Mucosa of descending colon (tissue), 3 donors: ENCODE measurements around the gene OR56A5. TPM values are rescaled to one million over a fixed set of nuclear protein-coding genes. Genes with fewer than 3 reads are reported as not detected.

Source experiments
- ATAC-seq: fragments of 200-7000 bp; cut with Tn5 transposase; one replicate; pipeline ENCODE4 v1.9.1; 2020; ENCODE audit warnings: mild to moderate bottlenecking, moderate library complexity
- DNase-seq, 3 donors: peaks; one replicate each; pipeline ENCODE4 v3.0.0-alpha.2; 2020
- H3K36me3 ChIP-seq: fragments of 200-600 bp; one replicate; pipeline ENCODE4 v1.8.0; 2021; ENCODE audit warnings: low read depth, mild to moderate bottlenecking
- H3K4me1 ChIP-seq: fragments of 200-600 bp; one replicate; pipeline ENCODE4 v1.8.0; 2021; ENCODE audit warnings: low read depth, mild to moderate bottlenecking
- H3K4me3 ChIP-seq: fragments of 200-600 bp; one replicate; pipeline ENCODE4 v1.8.0; 2021; ENCODE audit warnings: mild to moderate bottlenecking
- H3K9me3 ChIP-seq: fragments of 200-600 bp; one replicate; pipeline ENCODE4 v1.8.0; 2021; ENCODE audit warnings: mild to moderate bottlenecking
- CTCF ChIP-seq: fragments of 200-600 bp; IDR thresholded peaks from one replicate; pipeline ENCODE4 v1.8.0; 2022; ENCODE audit warnings: antibody characterized with exemption, mild to moderate bottlenecking
- intact Hi-C, 2 donors: fragments of 100-400 bp; cut with DNase I in 1 of 2; cut with micrococcal nuclease in 1 of 2; formaldehyde crosslinking; loops; one replicate each; pipeline versions ENCODE4 v1.11.0 to v1.11.1; 2022; cut with DNase I, micrococcal nuclease
- total RNA-seq, 3 donors: library from RNA; stranded (reverse); fragmentation: NEBNext Ultra II Directional in 2 of 3; extraction: Animal tissue kit (Norgen Biotek cat#: 25700) in 2 of 3; gene quantifications; one replicate each; pipeline versions ENCODE4 v1.2.1 to v1.2.4, GENCODE V29; 2021 to 2023
- donor health status: DM: no; HTN: no; CAD: no; lungs with moderate emphysema.
- donor health status: DM: no; HTN: no; CAD: no.
- donor health status: DM: no; HTN: yes; CAD: no.

OR56A5 gene
- total RNA-seq, 3 donors from 2014 or later, result not detected

GRCh38 chr11:6002202-6002699, 34.0 kb upstream of the OR56A5 start:
- no peaks in the 10 kb centered on the region for H3K36me3 ChIP-seq
- DNase-seq, result no peak
- no peak overlapping the region for H3K4me3 ChIP-seq
- ATAC-seq, result no peak
- no peaks in the 10 kb centered on the region for H3K4me1 ChIP-seq
- H3K9me3 ChIP-seq, result no peaks in the 10 kb centered on the region
- no peak for TF ChIP-seq CTCF
- intact Hi-C loops, result no loop called here

GRCh38 chr11:5994791-5995190, 26.5 kb upstream of the OR56A5 start:
- no peak for ATAC-seq

GRCh38 chr11:5992604-5993251, 24.4 kb upstream of the OR56A5 start:
- Histone ChIP-seq H3K4me1 (no peaks in the 10 kb centered on the region), H3K9me3 (no peaks in the 10 kb centered on the region), H3K36me3 (no peaks in the 10 kb centered on the region), H3K4me3 (no peak overlapping the region)
- intact Hi-C loops, result no loop called here
- TF ChIP-seq CTCF, result peak; percentile 15
- ATAC-seq (peak; percentile 48), DNase-seq (peak in 1 of 3 donors; percentile 5)

More at GRCh38 chr11:5994791-5995190, 26.5 kb upstream of the OR56A5 start:
- Histone ChIP-seq H3K9me3 (no peaks in the 10 kb centered on the region), H3K36me3 (no peaks in the 10 kb centered on the region), H3K4me3 (no peak overlapping the region), H3K4me1 (no peaks in the 10 kb centered on the region)
- no peak for TF ChIP-seq CTCF
- DNase-seq, result peak in 1 of 3 donors; percentile 7
- intact Hi-C loops, result no loop called here

- DNase-seq (no peak), ATAC-seq (no peak)
- intact Hi-C loops, result no loop called here
- no peaks in the 10 kb centered on the region for H3K9me3 ChIP-seq
- no peaks in the 10 kb centered on the region for H3K4me1 ChIP-seq
- no peak overlapping the region for H3K4me3 ChIP-seq
- no peaks in the 10 kb centered on the region for H3K36me3 ChIP-seq
- TF ChIP-seq CTCF, result no peak
Measured at GRCh38 chr11:5992150-5992549, 23.9 kb upstream of the OR56A5 start.

GRCh38 chr11:5989203-5989602, 20.9 kb upstream of the OR56A5 start:
- intact Hi-C loops, result no loop called here
- TF ChIP-seq CTCF, result no peak

More at GRCh38 chr11:5989203-5989602, 20.9 kb upstream of the OR56A5 start:
- no peak overlapping the region for H3K4me3 ChIP-seq
- no peaks in the 10 kb centered on the region for H3K4me1 ChIP-seq
- H3K36me3 ChIP-seq, result no peaks in the 10 kb centered on the region
- DNase-seq (no peak), ATAC-seq (no peak)
- H3K9me3 ChIP-seq, result no peaks in the 10 kb centered on the region
